SH-SY5Y (cell line): ENCODE results near the gene GCNT2.

Experiments used
- GATA2 ChIP-seq: IDR thresholded peaks from 2 replicates; pipeline ENCODE4 v1.6.1; 2011; ENCODE audit warnings: mild to moderate bottlenecking, low read depth, low read length
- GATA3 ChIP-seq: IDR thresholded peaks from 2 replicates; pipeline ENCODE4 v1.6.1; 2011; ENCODE audit warnings: low read depth, mild to moderate bottlenecking, low read length, moderate library complexity

GCNT2 gene

GRCh38 chr6:10507715-10508114, 13.4 kb upstream of the GCNT2 start:
- TF ChIP-seq GATA2 (no peak), GATA3 (no peak)

- TF ChIP-seq GATA3 (no peak), GATA2 (no peak)
These were observed 10.4 kb upstream of the GCNT2 start for GRCh38 chr6:10510592-10511367.

- no peak for TF ChIP-seq GATA3
- TF ChIP-seq GATA2: no peak
These were observed 9.7 kb upstream of the GCNT2 start for GRCh38 chr6:10511477-10511876.

- TF ChIP-seq GATA3: no peak
- TF ChIP-seq GATA2: no peak
These were observed 7.6 kb upstream of the GCNT2 start for GRCh38 chr6:10513544-10513943.

GRCh38 chr6:10514049-10514780, 6.9 kb upstream of the GCNT2 start:
- TF ChIP-seq GATA2 (no peak), GATA3 (no peak)

- TF ChIP-seq GATA2 (no peak), GATA3 (no peak)
These were observed 4.2 kb upstream of the GCNT2 start for GRCh38 chr6:10516953-10517352.

GRCh38 chr6:10518557-10519407, 2.4 kb upstream of the GCNT2 start:
- no peak for TF ChIP-seq GATA2
- TF ChIP-seq GATA3: no peak

- TF ChIP-seq GATA2 (no peak), GATA3 (no peak)
These were observed 683 bp upstream of the GCNT2 start for GRCh38 chr6:10520468-10520867.

GRCh38 chr6:10522929-10523573, 1.9 kb downstream of the GCNT2 start:
- TF ChIP-seq GATA3: no peak
- no peak for TF ChIP-seq GATA2

- no peak for TF ChIP-seq GATA2
- no peak for TF ChIP-seq GATA3
These were observed 5.0 kb downstream of the GCNT2 start for GRCh38 chr6:10526156-10526555.

- TF ChIP-seq GATA2 (no peak), GATA3 (no peak)
These were observed 7.2 kb downstream of the GCNT2 start for GRCh38 chr6:10528158-10528981.

GRCh38 chr6:10529231-10529801, 8.2 kb downstream of the GCNT2 start:
- TF ChIP-seq GATA3 (no peak), GATA2 (no peak)

- TF ChIP-seq GATA3 (no peak), GATA2 (no peak)
These were observed 10.4 kb downstream of the GCNT2 start for GRCh38 chr6:10531503-10531902.

- no peak for TF ChIP-seq GATA3
- TF ChIP-seq GATA2: no peak
These were observed 10.8 kb downstream of the GCNT2 start for GRCh38 chr6:10531942-10532341.
